ENCODE results near the gene INSL3. TPM values are rescaled to one million over a fixed set of nuclear protein-coding genes. Genes with fewer than 3 reads are reported as not detected.

The INSL3 gene
- polyA plus RNA-seq, 1 of the 3 experiments (the other 2 are of a cell fraction), result 0.21 TPM

- TF ChIP-seq CHD2 (IDR thresholded peaks at IDR 0.05; ENCODE audit: low read length, partially characterized antibody), result peak; percentile 24
- TF ChIP-seq GABPA (IDR thresholded peaks at IDR 0.05; ENCODE audit: low read depth), result no peak
These were observed 44.3 kb upstream of the INSL3 start (continued) for GRCh38 chr19:17865364-17866311.

- peaks cover 33 to 50% of the 10 kb centered on the region in 2 experiments for H3K36me3 ChIP-seq (replicated peaks in 1 of 2; ENCODE audit: control insufficient read depth in 1 of 2, insufficient read depth in 2 of 2, low read length in 1 of 2)
- CTCF ChIA-PET, result interaction anchor here (13.8 kb wide), 1 partner anchor 71 kb away, joined by 139 read pairs; the partner anchor contains the start of gene CCDC124
These were observed 42.3 kb upstream of the INSL3 start for GRCh38 chr19:17863520-17864182.

More at GRCh38 chr19:17863520-17864182, 42.3 kb upstream of the INSL3 start:
- H3K9ac ChIP-seq, result no peak overlapping the region
- H3K79me2 ChIP-seq (ENCODE audit: insufficient read depth), result peaks cover 31% of the 10 kb centered on the region
- H3K9me3 ChIP-seq, result no peaks in the 10 kb centered on the region
- peaks cover 0 to 17% of the 10 kb centered on the region in 2 experiments; a peak in 1 of 4 replicates for H3K4me1 ChIP-seq (ENCODE audit: control insufficient read depth in 1 of 2, insufficient read depth in 2 of 2, low read depth in 1 of 2, low read length in 1 of 2)
- no peak overlapping the region for H3K4me2 ChIP-seq
- 87% methylated on average over 7 of the region's 8 CpGs for WGBS (ENCODE audit: low lambda C conversion rate)
- H4K20me1 ChIP-seq (ENCODE audit: insufficient read depth), result peaks cover 56% of the 10 kb centered on the region
- POLR2A ChIA-PET, result interaction anchor here (2.8 kb wide), 1 partner anchor 69 kb away, joined by 12 read pairs; the partner anchor contains the start of gene CCDC124
- no peak overlapping the region for H2AFZ ChIP-seq (ENCODE audit: low read depth)
- TF ChIP-seq POLR2AphosphoS5 (IDR thresholded peaks at IDR 0.05; ENCODE audit: low read depth, low read length), result no peak; the same call in 1 of the 2 replicates
- no peak for TF ChIP-seq MEF2A (IDR thresholded peaks at IDR 0.05; ENCODE audit: borderline replicate concordance, low read depth)
- no peak for TF ChIP-seq SMC3 (IDR thresholded peaks at IDR 0.05; ENCODE audit: low read depth, low read length)
- no peak for TF ChIP-seq FOXM1 (IDR thresholded peaks at IDR 0.05; ENCODE audit: low read depth)
- no peak for TF ChIP-seq NRF1 (IDR thresholded peaks at IDR 0.05; ENCODE audit: low read depth, low read length)
- TF ChIP-seq ZBTB33 (IDR thresholded peaks at IDR 0.05; ENCODE audit: borderline replicate concordance, low read depth), result no peak
- no peak for TF ChIP-seq NFIC (IDR thresholded peaks at IDR 0.05; ENCODE audit: borderline replicate concordance)
- TF ChIP-seq SIN3A (IDR thresholded peaks at IDR 0.05; ENCODE audit: borderline replicate concordance, low read depth, low read length), result no peak
- TF ChIP-seq ELF1 (IDR thresholded peaks at IDR 0.05), result no peak
- TF ChIP-seq TAF1 (IDR thresholded peaks at IDR 0.05; ENCODE audit: borderline replicate concordance, low read depth, low read length), result no peak
- TF ChIP-seq FOSL2 (IDR thresholded peaks at IDR 0.05; ENCODE audit: borderline replicate concordance, low read depth), result no peak
- TF ChIP-seq CHD2 (IDR thresholded peaks at IDR 0.05; ENCODE audit: low read length, partially characterized antibody), result no peak
- no peak overlapping the region for H3K4me3 ChIP-seq (ENCODE audit: low read depth in 2 of 2, low read length in 1 of 2)
- no peaks in the 10 kb centered on the region for H3K9me2 ChIP-seq
- peak; percentile 5 for DNase-seq
- H3K27me3 ChIP-seq (ENCODE audit: insufficient read depth), result no peaks in the 10 kb centered on the region
- H3F3A ChIP-seq (replicated peaks; ENCODE audit: insufficient read depth), result peaks cover 34% of the 10 kb centered on the region
- H3K27ac ChIP-seq (ENCODE audit: low read depth in 2 of 2, low read length in 1 of 2), result no peak overlapping the region; a peak in 1 of 4 replicates

Data from SK-N-SH (cell line).